AG09309 (cell line): ENCODE measurements around the gene NRSN1.
"Not testable (repeated sequence)": the region's sequence is repeated elsewhere in the genome, so short reads cannot be mapped to it uniquely, and the experiment has no call there.

Experiments
- DNase-seq: peaks from one replicate; pipeline ENCODE4 v3.0.0-alpha.2; 2010; ENCODE audit warnings: low read depth
- H3K4me3 ChIP-seq: 2 replicates; pipeline ENCODE4 v1.5.1; 2011; ENCODE audit warnings: mild to moderate bottlenecking, low read depth, low read length, moderate library complexity; ENCODE audit not compliant: control insufficient read depth
- TF ChIP-seq, protein P1 (sequence below): IDR thresholded peaks from 2 replicates; pipeline ENCODE4 v1.5.1; 2011; ENCODE audit warnings: mild to moderate bottlenecking, low read depth, low read length, inconsistent platforms; ENCODE audit not compliant: insufficient read depth, control insufficient read depth; ENCODE audit errors: missing control alignments

The NRSN1 gene

GRCh38 chr6:24131751-24132150 is 5.7 kb downstream of the NRSN1 start:
- TF ChIP-seq, protein P1, sequence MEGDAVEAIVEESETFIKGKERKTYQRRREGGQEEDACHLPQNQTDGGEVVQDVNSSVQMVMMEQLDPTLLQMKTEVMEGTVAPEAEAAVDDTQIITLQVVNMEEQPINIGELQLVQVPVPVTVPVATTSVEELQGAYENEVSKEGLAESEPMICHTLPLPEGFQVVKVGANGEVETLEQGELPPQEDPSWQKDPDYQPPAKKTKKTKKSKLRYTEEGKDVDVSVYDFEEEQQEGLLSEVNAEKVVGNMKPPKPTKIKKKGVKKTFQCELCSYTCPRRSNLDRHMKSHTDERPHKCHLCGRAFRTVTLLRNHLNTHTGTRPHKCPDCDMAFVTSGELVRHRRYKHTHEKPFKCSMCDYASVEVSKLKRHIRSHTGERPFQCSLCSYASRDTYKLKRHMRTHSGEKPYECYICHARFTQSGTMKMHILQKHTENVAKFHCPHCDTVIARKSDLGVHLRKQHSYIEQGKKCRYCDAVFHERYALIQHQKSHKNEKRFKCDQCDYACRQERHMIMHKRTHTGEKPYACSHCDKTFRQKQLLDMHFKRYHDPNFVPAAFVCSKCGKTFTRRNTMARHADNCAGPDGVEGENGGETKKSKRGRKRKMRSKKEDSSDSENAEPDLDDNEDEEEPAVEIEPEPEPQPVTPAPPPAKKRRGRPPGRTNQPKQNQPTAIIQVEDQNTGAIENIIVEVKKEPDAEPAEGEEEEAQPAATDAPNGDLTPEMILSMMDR: no peak
- DNase-seq: no peak
- H3K4me3 ChIP-seq: no peak overlapping the region

DNA sequence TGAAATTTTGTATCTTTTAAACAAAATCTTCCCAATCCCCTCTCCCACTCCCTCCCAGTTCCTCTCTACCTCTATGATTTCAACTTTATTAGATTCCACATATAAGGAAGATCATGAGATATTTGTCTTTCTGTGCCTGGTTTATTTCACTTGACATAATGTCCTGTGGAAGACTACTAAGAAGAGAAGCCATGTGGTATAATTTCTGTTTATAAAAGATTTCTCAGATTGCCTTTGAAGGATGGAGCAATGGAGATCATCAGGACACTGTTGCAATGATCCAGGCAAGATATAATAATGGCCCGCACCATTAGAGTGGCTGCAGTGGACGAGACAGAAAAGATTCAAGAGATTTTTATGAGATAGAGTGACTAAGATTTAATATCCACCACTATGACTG is 13.1 kb downstream of the NRSN1 start:
- DNase-seq: no peak
- TF ChIP-seq, protein P1: no peak
- no peak overlapping the region for H3K4me3 ChIP-seq

GRCh38 chr6:24139639-24140038 is 13.6 kb downstream of the NRSN1 start:
- no peak for DNase-seq
- TF ChIP-seq, protein P1: no peak
- H3K4me3 ChIP-seq: no peak overlapping the region

DNA sequence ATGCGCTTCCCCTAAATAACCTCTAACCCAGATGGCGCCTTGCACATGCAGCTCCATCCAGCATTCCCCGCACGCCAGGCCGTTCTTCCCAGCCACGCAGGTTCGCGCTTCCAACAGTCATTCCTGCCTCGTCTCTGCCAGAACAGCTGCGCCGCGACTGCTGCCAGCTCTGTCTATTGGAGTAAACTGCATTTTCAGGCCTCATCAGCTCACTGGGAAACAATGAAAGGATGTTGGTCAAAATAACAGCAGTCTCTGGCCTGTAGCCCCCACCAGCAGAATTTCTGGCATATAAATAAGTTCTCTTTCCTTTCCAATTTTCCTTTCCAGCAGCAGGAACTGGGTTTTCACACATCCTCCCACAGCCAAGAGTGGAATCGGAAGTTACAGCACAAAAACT is 14.6 kb downstream of the NRSN1 start:
- H3K4me3 ChIP-seq: no peak overlapping the region

DNA sequence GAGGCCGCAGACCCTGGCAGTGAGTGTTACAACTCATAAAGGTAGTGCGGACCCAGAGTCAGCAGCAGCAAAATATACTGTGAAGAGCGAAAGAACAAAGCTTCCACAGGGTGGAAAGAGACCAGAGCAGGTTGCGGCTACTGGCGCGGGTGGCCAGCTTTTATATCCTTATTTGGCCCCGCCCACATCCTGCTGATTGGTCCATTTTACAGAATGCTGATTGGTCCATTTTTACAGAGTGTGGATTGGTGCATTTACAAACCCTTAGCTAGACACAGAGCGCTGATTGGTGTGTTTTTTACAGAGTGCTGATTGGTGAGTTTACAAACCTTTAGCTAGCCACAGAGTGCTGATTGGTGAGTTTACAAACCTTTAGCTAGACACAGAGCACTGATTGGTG is 16.7 kb downstream of the NRSN1 start:
- not testable (repeated sequence) for DNase-seq, H3K4me3 ChIP-seq

More for the DNA sequence above, 14.6 kb downstream of the NRSN1 start:
- no peak for DNase-seq
- TF ChIP-seq, protein P1: no peak

DNA sequence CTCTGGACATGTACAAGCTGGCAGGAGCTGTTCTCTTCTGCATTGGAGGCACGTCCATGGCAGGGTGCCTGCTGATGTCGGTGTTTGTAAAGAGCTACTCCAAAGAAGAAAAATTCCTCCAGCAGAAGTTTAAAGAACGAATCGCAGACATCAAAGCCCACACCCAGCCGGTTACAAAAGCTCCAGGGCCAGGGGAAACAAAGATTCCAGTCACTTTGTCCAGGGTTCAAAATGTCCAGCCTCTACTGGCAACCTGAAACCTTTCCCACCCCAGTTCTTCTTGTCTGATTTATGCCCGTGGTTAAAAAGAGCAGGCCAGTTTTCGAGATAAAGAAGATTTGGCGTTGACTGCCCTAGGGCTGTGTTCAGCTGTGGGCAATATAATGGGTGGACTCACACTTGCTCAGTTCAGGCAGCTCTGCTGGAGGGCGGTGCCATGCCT is 19.7 kb downstream of the NRSN1 start:
- H3K4me3 ChIP-seq: no peak overlapping the region

GRCh38 chr6:24146871-24147270 is 20.9 kb downstream of the NRSN1 start:
- DNase-seq: no peak
- no peak overlapping the region for H3K4me3 ChIP-seq
- TF ChIP-seq, protein P1: no peak

More for the DNA sequence above, 19.7 kb downstream of the NRSN1 start:
- TF ChIP-seq, protein P1: no peak
- DNase-seq: no peak
